Measurements from ENCODE around the gene RNF31.

The RNF31 gene

GRCh38 chr14:24155100-24155499, 7.8 kb downstream of the RNF31 start:
- DNase-seq (ENCODE audit: insufficient read length, low spot score) (no peak), FAIRE-seq (no peak)
- TF ChIP-seq, protein P1, sequence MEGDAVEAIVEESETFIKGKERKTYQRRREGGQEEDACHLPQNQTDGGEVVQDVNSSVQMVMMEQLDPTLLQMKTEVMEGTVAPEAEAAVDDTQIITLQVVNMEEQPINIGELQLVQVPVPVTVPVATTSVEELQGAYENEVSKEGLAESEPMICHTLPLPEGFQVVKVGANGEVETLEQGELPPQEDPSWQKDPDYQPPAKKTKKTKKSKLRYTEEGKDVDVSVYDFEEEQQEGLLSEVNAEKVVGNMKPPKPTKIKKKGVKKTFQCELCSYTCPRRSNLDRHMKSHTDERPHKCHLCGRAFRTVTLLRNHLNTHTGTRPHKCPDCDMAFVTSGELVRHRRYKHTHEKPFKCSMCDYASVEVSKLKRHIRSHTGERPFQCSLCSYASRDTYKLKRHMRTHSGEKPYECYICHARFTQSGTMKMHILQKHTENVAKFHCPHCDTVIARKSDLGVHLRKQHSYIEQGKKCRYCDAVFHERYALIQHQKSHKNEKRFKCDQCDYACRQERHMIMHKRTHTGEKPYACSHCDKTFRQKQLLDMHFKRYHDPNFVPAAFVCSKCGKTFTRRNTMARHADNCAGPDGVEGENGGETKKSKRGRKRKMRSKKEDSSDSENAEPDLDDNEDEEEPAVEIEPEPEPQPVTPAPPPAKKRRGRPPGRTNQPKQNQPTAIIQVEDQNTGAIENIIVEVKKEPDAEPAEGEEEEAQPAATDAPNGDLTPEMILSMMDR (IDR thresholded peaks at IDR 0.05; ENCODE audit: insufficient read depth, missing control alignments), result no peak

DNA sequence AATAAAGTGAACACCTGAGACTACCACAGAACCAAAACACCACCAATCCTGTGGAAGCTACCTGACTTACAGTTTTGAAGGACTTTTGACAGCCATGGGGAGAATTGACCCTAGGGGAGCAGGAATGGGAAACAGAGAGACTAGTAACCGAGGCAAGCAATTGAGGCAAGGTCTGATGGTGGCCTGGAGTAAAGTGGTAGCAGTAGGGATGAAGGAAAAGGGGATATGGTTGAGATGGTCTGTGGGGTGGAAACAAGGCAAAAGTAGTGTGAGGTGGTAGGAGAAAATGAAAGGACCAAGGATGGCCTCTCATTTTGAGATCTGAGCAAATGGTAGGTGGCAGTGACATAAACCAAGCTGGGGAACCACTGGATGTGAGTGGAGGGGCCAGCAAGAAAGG, 9.5 kb downstream of the RNF31 start:
- TF ChIP-seq, protein P1 (IDR thresholded peaks at IDR 0.05; ENCODE audit: insufficient read depth, missing control alignments), result no peak
- no peak for DNase-seq (ENCODE audit: insufficient read length, low spot score)
- FAIRE-seq, result no peak

GRCh38 chr14:24157331-24157730, 10.0 kb downstream of the RNF31 start:
- TF ChIP-seq, protein P1 (IDR thresholded peaks at IDR 0.05; ENCODE audit: insufficient read depth, missing control alignments), result no peak
- no peak for DNase-seq (ENCODE audit: insufficient read length, low spot score)
- FAIRE-seq, result no peak

DNA sequence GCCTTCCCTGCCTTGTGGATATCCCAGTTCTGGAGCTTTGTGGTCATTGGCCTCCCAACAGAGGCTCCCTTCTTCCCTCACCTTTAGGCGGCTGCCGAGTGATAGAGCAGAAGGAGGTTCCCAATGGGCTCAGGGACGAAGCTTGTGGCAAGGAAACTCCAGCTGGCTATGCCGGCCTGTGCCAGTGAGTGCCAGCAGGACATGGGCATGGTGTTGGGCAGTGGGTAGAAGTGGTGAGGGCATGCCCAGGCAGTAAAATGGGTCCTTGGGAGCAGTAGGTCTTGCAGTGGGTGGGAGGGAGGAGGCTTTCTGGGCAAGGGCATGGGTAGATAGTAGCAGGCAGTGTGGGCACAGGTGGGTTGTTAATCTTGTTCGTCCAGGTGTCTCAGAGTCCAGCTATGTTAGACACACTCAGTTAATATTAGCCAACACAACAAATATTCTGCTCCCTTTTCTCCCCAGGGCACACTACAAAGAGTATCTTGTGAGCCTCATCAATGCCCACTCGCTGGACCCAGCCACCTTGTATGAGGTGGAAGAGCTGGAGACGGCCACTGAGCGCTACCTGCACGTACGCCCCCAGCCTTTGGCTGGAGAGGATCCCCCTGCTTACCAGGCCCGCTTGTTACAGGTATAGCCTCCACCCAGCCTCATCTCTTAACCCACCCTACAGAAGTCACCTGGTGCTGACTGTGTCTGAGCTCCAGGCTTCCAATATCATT, 12.6 kb downstream of the RNF31 start:
- FAIRE-seq, result no peak
- DNase-seq (ENCODE audit: insufficient read length, low spot score), result no peak
- TF ChIP-seq, protein P1 (IDR thresholded peaks at IDR 0.05; ENCODE audit: insufficient read depth, missing control alignments), result no peak

DNA sequence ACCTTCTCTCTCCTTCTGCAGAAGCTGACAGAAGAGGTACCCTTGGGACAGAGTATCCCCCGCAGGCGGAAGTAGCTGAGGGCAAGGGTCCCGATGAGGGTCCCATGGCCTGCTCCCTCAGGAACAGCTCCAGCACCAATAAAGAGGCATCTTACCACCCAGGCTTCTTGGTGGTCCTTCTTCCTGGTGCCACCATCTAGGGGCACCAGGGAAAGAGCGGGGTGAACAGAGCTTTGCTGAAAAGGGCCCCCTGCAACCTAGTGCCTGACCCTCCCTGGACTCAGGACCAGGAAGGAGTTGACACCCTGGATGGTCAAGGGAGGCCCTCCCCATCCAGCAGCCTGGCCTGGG, 13.2 kb downstream of the RNF31 start:
- no peak for FAIRE-seq
- DNase-seq (ENCODE audit: insufficient read length, low spot score), result no peak
- TF ChIP-seq, protein P1 (IDR thresholded peaks at IDR 0.05; ENCODE audit: insufficient read depth, missing control alignments), result no peak

- DNase-seq (ENCODE audit: insufficient read length, low spot score), result peak; percentile 96
- FAIRE-seq, result no peak
- TF ChIP-seq, protein P1 (IDR thresholded peaks at IDR 0.05; ENCODE audit: insufficient read depth, missing control alignments), result peak; percentile 91
These were observed 13.8 kb downstream of the RNF31 start, which contains the start of gene IRF9 for GRCh38 chr14:24160850-24161804. TSS of gene IRF9 (plus strand) at chr14:24161265. CDS start at chr14:24162145, 880 bp downstream.
